ENCODE data around the gene CCL28.
"Not testable (repeated sequence)": the region's sequence is repeated elsewhere in the genome, so short reads cannot be mapped to it uniquely, and the experiment has no call there.

CCL28 gene, protein sequence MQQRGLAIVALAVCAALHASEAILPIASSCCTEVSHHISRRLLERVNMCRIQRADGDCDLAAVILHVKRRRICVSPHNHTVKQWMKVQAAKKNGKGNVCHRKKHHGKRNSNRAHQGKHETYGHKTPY

DNA sequence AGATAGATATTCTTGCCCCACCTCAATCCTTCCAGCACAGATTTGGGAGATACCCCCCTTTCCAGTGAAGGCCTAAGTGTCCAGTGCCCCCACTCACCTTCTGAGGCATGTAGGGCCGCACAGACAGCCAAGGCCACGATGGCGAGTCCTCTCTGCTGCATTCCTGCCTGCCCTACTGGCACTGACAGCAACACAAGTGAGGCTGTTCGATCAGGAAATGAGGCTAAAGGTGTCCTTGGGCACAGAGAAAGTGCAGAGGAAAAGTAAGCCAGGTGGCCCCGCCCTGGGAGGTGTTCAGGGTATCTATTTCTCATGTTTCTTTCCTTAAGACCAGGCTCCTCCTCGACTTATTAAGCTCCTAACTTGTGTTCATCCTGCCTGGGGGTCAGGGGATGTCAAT, at the start of gene CCL28:
TSS of gene CCL28 (minus strand) at position 236 of the 400 bp plus-strand sequence. CDS start at position 161, 75 bp downstream.
- H3K4me3 ChIP-seq (replicated peaks in 1 of 2; ENCODE audit: low read depth in 2 of 2, low read length in 2 of 2): no peak within 1 kb of the TSS
- DNase-seq (ENCODE audit: low read depth in 2 of 2): no peak
- TF ChIP-seq, protein P1, sequence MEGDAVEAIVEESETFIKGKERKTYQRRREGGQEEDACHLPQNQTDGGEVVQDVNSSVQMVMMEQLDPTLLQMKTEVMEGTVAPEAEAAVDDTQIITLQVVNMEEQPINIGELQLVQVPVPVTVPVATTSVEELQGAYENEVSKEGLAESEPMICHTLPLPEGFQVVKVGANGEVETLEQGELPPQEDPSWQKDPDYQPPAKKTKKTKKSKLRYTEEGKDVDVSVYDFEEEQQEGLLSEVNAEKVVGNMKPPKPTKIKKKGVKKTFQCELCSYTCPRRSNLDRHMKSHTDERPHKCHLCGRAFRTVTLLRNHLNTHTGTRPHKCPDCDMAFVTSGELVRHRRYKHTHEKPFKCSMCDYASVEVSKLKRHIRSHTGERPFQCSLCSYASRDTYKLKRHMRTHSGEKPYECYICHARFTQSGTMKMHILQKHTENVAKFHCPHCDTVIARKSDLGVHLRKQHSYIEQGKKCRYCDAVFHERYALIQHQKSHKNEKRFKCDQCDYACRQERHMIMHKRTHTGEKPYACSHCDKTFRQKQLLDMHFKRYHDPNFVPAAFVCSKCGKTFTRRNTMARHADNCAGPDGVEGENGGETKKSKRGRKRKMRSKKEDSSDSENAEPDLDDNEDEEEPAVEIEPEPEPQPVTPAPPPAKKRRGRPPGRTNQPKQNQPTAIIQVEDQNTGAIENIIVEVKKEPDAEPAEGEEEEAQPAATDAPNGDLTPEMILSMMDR (IDR thresholded peaks at IDR 0.05; ENCODE audit: low read depth, low read length): no peak

DNA sequence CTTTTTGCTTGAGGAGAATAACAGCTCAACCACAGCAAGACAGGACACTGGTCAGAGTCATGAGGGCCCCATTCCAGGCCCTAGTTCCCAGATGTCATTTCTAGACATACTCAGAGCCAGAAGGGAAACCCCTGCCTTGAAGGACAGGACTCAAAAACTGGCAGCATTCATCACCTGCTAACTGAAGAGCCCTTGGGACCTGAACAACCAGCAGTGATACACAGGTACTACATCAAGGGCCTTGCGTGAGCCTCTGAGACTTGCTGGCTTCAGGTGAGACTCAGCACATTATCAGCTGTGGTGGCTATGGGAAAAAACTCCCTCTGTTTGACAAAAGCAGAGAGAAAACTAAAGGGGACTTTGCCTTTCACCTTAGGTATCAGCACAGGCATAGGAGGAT, 48.9 kb upstream of the CCL28 start:
- TF ChIP-seq, protein P1 (IDR thresholded peaks at IDR 0.05; ENCODE audit: low read depth, low read length): no peak

DNA sequence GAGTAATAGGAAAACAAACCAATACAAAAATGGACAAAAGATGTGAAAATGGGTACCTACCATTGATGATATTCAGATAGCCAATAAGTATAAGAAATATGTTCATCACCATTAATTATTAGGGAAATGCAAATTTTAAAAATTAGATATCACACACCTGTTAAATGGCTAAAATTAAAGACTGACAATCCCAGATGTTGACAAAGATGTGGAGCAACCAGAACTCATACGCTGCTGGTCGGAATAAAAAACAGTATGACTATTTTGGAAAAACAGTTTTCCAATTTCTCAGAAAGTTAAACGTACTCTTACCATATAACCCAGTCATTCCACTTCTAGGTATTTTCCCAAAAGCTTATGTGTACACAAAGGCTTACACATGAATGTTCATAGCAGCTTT, 44.4 kb upstream of the CCL28 start:
- no peak for DNase-seq (ENCODE audit: low read depth in 2 of 2)
- H3K4me3 ChIP-seq (replicated peaks in 1 of 2; ENCODE audit: low read depth in 2 of 2, low read length in 2 of 2): no peak overlapping the region
- TF ChIP-seq, protein P1 (IDR thresholded peaks at IDR 0.05; ENCODE audit: low read depth, low read length): no peak

More for the DNA sequence above, 48.9 kb upstream of the CCL28 start:
- DNase-seq (ENCODE audit: low read depth in 2 of 2): no peak
- no peak overlapping the region for H3K4me3 ChIP-seq (replicated peaks in 1 of 2; ENCODE audit: low read depth in 2 of 2, low read length in 2 of 2)

DNA sequence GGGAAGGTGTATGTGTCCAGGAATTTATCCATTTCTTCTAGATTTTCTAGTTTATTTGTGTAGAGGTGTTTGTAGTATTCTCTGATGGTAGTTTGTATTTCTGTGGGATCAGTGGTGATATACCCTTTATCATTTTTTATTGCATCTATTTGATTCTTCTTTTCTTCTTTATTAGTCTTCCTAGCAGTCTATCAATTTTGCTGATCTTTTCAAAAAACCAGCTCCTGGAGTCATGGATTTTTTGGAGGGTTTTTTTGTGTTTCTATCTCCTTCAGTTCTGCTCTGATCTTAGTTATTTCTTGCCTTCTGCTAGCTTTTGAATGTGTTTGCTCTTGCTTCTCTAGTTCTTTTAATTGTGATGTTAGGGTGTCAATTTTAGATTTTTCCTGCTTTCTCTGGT, 29.4 kb upstream of the CCL28 start:
- H3K4me3 ChIP-seq (replicated peaks in 1 of 2; ENCODE audit: low read depth in 2 of 2, low read length in 2 of 2); DNase-seq (ENCODE audit: low read depth in 2 of 2): not testable (repeated sequence)

DNA sequence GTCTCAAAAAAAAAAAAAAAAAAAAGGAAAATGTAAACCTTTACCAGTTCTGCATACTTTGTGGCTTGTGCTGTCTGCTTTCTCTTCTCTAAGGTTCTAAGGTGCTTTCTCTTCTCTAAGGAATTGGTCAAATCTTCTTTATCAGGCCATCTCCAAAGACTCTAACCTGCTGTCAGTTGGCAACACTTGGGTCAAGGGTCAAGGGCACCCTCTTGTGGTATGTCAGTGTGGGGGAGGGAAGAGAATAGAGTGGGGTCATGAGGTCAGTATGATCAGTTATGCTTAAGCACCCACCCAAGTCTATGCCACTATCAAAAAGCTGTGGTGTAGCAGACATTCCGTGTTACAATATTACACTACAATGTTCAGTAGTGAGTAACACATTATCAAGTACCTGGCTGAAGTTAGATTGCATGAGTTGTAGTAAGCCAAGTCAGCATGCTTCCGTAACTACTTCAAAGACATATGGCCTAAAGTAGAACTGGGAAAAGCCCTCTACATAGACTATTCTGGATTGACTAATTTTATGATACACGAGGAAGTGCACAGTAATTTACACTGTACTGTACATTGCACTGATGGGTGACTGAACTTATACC, 25.0 kb upstream of the CCL28 start:
- no peak for DNase-seq (ENCODE audit: low read depth in 2 of 2)
- TF ChIP-seq, protein P1 (IDR thresholded peaks at IDR 0.05; ENCODE audit: low read depth, low read length): no peak
- H3K4me3 ChIP-seq (replicated peaks in 1 of 2; ENCODE audit: low read depth in 2 of 2, low read length in 2 of 2): no peak overlapping the region

DNA sequence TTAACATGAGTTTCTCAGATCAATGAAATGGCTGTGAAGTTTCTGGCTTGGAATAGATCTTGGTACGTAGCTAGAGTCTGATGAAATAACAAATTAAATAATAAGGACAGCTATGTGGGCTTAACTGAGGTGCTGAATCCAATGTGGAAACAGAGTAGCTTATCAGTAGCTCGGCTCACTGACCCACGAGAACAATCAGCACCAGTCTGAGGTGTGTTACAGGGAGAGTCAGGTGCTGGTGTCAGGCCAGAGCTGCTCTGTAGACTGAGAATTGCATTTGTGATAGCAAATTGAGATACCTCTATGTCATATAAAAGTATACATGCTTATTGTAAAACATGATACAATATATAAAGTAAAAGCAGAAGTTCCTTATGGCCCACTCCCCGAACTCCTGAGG, 21.2 kb upstream of the CCL28 start:
- no peak overlapping the region for H3K4me3 ChIP-seq (replicated peaks in 1 of 2; ENCODE audit: low read depth in 2 of 2, low read length in 2 of 2)
- no peak for DNase-seq (ENCODE audit: low read depth in 2 of 2)
- TF ChIP-seq, protein P1 (IDR thresholded peaks at IDR 0.05; ENCODE audit: low read depth, low read length): no peak

DNA sequence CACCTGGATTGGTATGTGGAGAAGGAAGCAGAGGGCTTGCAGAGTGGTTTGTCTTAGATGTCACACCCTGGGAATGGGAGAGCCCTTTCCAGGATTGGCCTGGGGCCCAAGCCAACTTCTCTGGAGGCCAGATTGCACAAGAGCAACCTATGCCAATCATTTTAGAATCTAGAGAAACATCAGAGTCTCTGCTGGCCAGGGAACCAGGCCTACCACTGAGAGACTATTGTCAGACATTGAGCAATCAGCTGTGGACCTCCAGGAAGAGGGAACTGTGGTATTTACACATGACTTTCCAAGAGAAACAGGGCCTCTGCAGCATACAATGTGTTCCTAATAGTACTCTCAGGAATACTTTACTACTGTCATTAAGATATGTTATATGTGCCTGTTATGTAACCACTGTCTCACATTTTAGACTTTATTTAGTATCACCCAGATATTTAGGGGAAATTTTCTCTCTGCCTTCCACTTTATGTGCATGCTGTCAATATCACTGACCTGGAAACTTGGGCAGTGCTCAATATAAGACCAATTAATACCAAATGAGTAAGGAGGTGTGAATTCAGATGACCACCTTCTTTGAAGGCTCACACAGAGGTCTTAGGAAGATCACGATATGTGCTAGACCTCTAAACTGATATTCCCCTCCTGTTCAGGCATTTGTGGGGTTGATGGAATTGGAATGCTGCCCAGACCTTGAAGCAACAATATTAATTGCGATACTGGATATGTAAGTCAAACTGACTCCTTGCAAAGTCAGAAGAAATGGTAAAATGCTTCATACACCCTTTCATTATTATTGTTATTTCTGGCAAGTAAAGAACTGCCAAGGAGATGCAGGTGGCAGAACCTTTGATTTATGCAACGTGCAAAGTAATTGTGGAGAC, 20.5 kb upstream of the CCL28 start:
- peak; percentile 70 to 93 for DNase-seq (ENCODE audit: low read depth in 2 of 2)

More for the DNA sequence above, 20.5 kb upstream of the CCL28 start:
- H3K4me3 ChIP-seq (replicated peaks in 1 of 2; ENCODE audit: low read depth in 2 of 2, low read length in 2 of 2): no peak overlapping the region
- TF ChIP-seq, protein P1 (IDR thresholded peaks at IDR 0.05; ENCODE audit: low read depth, low read length): no peak

All from cardiac fibroblast (primary cell).